Measurements from ENCODE around the gene KRT12. TPM values are rescaled to one million over a fixed set of nuclear protein-coding genes. Genes with fewer than 3 reads are reported as not detected.

KRT12 gene
- total and polyA plus RNA-seq, 9 of the 15 experiments (the other 6 are each of a cell fraction or from before 2014, with no cell fraction given), result 0.18 to 7.0 (median 2.2) TPM

GRCh38 chr17:40822132-40822812, 44.8 kb downstream of the KRT12 start, which contains the start of gene KRT10 (continued):
- TF ChIP-seq ZZZ3 (IDR thresholded peaks at IDR 0.05) (no peak), ADNP (tag; IDR thresholded peaks at IDR 0.05) (no peak), HIVEP1 (CRISPR knock-in tag; IDR thresholded peaks at IDR 0.05) (no peak), SREBF1 (IDR thresholded peaks at IDR 0.05; ENCODE audit: borderline replicate concordance, low read depth, low read length) (no peak), IRF2 (CRISPR knock-in tag; IDR thresholded peaks at IDR 0.05) (no peak), CREM (IDR thresholded peaks at IDR 0.05; ENCODE audit: low read depth) (no peak), CC2D1A (IDR thresholded peaks at IDR 0.05) (no peak), HDGF (IDR thresholded peaks at IDR 0.05) (no peak), ZNF184 (CRISPR knock-in tag; IDR thresholded peaks at IDR 0.05) (no peak), MIER1 (IDR thresholded peaks at IDR 0.05; ENCODE audit: low read depth) (peak; percentile 80; the same call in 1 of the 2 replicates), OTX1 (CRISPR knock-in tag; IDR thresholded peaks at IDR 0.05) (no peak), PTTG1 (tag; IDR thresholded peaks at IDR 0.05; ENCODE audit: low read depth) (no peak), MECOM (CRISPR knock-in tag; IDR thresholded peaks at IDR 0.05) (no peak), ZNF316 (IDR thresholded peaks at IDR 0.05) (peak; percentile 93), GTF3C2 (IDR thresholded peaks at IDR 0.05; ENCODE audit: borderline replicate concordance, extremely low read depth, insufficient read length) (no peak), RERE (CRISPR knock-in tag; IDR thresholded peaks at IDR 0.05; ENCODE audit: borderline replicate concordance) (no peak), HNRNPLL (IDR thresholded peaks at IDR 0.05; ENCODE audit: low read depth, low read length, poor library complexity, severe bottlenecking) (no peak), CREB5 (CRISPR knock-in tag; IDR thresholded peaks at IDR 0.05) (no peak), LEF1 (IDR thresholded peaks at IDR 0.05) (no peak), ZKSCAN3 (CRISPR knock-in tag; IDR thresholded peaks at IDR 0.05) (no peak), ZFP1 (CRISPR knock-in tag; IDR thresholded peaks at IDR 0.05) (no peak), MAFF (IDR thresholded peaks at IDR 0.05; ENCODE audit: low read length) (peak; percentile 57; the same call in 1 of the 2 replicates)
